ENCODE measurements around the gene NPFFR2.
"Not testable (repeated sequence)": the region's sequence is repeated elsewhere in the genome, so short reads cannot be mapped to it uniquely, and the experiment has no call there.

GRCh38 chr4:72139997-72140396 is 108.2 kb downstream of the NPFFR2 start:
- TF ChIP-seq CTCF, POLR2A (IDR thresholded peaks at IDR 0.05): not testable (repeated sequence)

Data from right lobe of liver (tissue), 4 donors.